Measurements from ENCODE around the gene RGS6.

Gene RGS6

DNA sequence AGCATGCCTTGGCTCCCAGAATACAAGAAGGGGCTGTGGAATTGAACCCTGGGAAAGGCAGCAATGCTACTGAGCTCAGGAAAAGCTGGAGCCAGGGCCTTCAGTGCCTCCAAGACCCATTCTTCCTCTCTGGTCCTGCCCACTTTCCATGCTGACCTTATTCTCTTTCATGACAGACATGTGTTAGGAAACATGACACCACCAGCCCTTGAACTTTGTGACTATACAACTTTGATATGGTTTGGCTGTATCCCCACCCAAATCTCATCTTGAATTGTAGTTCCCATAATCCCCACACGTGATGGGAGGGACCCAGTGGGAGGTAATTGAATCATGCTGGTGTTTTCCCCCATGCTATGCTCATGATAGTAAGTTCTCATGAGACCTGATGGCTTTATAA, 553.5 kb downstream of the RGS6 start:
- TF ChIP-seq, protein P1, sequence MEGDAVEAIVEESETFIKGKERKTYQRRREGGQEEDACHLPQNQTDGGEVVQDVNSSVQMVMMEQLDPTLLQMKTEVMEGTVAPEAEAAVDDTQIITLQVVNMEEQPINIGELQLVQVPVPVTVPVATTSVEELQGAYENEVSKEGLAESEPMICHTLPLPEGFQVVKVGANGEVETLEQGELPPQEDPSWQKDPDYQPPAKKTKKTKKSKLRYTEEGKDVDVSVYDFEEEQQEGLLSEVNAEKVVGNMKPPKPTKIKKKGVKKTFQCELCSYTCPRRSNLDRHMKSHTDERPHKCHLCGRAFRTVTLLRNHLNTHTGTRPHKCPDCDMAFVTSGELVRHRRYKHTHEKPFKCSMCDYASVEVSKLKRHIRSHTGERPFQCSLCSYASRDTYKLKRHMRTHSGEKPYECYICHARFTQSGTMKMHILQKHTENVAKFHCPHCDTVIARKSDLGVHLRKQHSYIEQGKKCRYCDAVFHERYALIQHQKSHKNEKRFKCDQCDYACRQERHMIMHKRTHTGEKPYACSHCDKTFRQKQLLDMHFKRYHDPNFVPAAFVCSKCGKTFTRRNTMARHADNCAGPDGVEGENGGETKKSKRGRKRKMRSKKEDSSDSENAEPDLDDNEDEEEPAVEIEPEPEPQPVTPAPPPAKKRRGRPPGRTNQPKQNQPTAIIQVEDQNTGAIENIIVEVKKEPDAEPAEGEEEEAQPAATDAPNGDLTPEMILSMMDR (IDR thresholded peaks at IDR 0.05; ENCODE audit: low read depth, low read length): no peak

DNA sequence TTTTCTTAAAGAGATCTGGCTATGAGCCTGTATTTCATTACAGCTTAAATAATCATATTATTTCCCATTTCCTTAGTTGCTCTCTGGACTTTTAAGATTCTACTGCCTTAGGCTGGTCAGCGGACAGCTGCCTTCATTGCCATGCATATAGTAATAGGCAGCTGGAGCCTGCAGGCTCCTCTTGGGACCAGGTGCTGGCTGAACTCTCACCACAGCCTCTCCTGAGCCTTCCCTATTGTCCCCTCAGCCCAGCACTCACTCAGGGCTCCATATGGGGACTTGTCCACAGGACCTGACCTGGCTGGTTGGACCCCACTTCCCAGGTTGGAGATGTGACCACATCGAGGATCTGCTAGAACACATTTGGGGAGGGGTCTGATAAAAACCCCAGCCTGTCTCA, 556.3 kb downstream of the RGS6 start:
- TF ChIP-seq, protein P1 (IDR thresholded peaks at IDR 0.05; ENCODE audit: low read depth, low read length): no peak
- H3K4me3 ChIP-seq (ENCODE audit: low read depth, low read length): no peak overlapping the region

More for the DNA sequence above, 553.5 kb downstream of the RGS6 start:
- no peak overlapping the region for H3K4me3 ChIP-seq (ENCODE audit: low read depth, low read length)

GRCh38 chr14:72492196-72492595, 560.0 kb downstream of the RGS6 start:
- TF ChIP-seq, protein P1 (IDR thresholded peaks at IDR 0.05; ENCODE audit: low read depth, low read length): no peak
- H3K4me3 ChIP-seq (ENCODE audit: low read depth, low read length): no peak overlapping the region

DNA sequence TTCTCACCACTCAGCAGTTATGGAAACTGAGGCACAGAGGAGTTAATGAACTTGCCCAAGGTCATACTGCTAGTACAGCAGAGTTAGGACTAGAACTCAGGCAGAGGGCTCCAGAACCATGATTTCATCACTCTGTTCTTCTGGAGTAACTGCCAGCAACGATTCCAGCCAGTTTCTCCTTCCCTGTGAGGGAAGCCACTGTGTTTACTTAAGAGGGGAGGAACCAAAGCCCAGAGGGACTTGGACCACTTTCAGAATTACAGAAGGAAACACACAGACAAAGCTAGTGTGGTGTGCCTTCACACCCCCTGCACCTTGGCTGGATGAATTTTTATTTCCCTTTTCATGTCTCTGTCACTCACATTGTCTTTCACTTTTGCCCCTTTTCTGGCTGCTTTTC, 563.4 kb downstream of the RGS6 start:
- TF ChIP-seq, protein P1 (IDR thresholded peaks at IDR 0.05; ENCODE audit: low read depth, low read length): no peak
- H3K4me3 ChIP-seq (ENCODE audit: low read depth, low read length): no peak overlapping the region

GRCh38 chr14:72498646-72499045, 566.4 kb downstream of the RGS6 start:
- TF ChIP-seq, protein P1 (IDR thresholded peaks at IDR 0.05; ENCODE audit: low read depth, low read length): no peak
- H3K4me3 ChIP-seq (ENCODE audit: low read depth, low read length): no peak overlapping the region

- H3K4me3 ChIP-seq (ENCODE audit: low read depth, low read length): no peak overlapping the region
- TF ChIP-seq, protein P1 (IDR thresholded peaks at IDR 0.05; ENCODE audit: low read depth, low read length): no peak
Measured at GRCh38 chr14:72499746-72500145, 567.5 kb downstream of the RGS6 start.

DNA sequence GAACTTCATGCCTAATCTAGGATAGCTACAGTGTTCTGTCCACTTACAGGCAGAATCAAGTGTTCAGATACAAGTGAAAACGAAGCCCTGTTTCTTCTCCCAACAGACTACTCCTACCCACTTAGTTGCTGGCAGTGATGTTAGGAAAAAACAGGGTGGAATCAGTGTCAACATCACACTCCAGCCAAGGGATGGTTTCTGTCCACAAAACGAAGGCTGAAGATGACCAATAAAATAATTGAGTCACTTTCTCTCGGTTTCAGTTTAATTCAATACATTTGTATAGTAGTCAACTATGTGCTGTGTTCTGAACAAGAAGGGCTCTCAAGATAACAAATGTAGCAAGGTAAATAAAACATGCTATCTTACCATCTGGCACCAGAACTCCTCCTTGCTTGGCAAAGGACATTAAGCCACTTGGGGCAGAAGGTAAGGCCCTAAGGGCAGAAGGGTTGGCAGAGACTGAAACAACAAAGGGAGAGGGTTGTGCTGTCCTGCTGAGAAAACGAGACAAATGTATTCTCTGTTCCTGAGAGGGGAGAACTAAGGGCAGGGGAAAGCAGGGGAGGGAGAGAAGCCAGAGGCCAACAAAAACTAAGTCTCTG, 568.1 kb downstream of the RGS6 start:
- TF ChIP-seq, protein P1 (IDR thresholded peaks at IDR 0.05; ENCODE audit: low read depth, low read length): no peak

More for the DNA sequence above, 568.1 kb downstream of the RGS6 start:
- H3K4me3 ChIP-seq (ENCODE audit: low read depth, low read length): no peak overlapping the region

Measured in WI38 (cell line).